ENCODE results near the gene MINAR1.

Gene MINAR1

GRCh38 chr15:79472446-79472845 is 40.3 kb downstream of the MINAR1 start:
- FAIRE-seq = no peak

GRCh38 chr15:79474252-79474651 is 42.1 kb downstream of the MINAR1 start:
- FAIRE-seq = no peak

GRCh38 chr15:79475306-79475705 is 43.2 kb downstream of the MINAR1 start:
- no peak for FAIRE-seq

GRCh38 chr15:79478108-79478507 is 46.0 kb downstream of the MINAR1 start:
- FAIRE-seq = no peak

GRCh38 chr15:79479616-79480015 is 47.5 kb downstream of the MINAR1 start:
- no peak for FAIRE-seq

GRCh38 chr15:79481793-79482192 is 49.7 kb downstream of the MINAR1 start:
- FAIRE-seq = no peak

Data from endometrium (tissue), 2 donors.